ENCODE data around the gene MTMR3. TPM values are rescaled to one million over a fixed set of nuclear protein-coding genes. Genes with fewer than 3 reads are reported as not detected.

MTMR3 gene
- total and polyA plus RNA-seq, 2 experiments from 2014 or later = 12.6 to 22.2 TPM

DNA sequence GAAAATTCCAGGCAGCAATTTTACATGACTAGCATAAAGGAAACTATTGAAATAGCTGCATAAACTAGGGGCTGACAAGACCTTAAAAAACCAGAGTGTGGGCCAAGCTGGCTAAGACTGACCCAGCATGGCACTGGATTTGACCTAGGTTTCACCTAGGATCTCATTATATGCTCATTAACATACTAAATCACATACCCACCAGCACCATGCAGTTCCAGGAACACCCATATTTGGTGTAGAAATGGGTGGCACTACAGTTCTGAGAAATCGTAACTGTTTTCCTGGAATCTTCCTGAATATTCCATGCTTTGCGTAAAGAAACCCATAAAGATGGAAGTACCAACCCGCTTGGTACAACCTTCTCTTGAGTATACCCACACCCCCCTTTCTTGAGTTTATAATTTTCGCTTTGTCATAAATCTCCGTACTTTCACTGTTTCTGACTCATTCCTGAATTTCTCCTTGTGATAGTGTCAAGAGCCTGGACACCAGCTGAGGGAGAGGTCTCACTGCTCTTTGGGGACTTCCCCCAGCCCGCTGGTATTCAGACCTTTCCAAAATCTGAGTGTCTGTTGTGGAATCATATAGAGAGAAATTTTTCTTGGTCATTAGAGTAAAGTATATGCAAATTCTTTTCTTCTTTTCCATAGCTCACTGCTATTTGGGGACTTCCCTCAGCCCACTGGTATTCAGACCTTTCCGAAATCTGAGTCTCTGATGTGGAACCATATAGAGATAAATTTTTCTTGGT, 55.1 kb downstream of the MTMR3 start:
- in situ Hi-C loops (cut with MboI) = no loop called here
- Histone ChIP-seq H4K20me1 (ENCODE audit: insufficient read depth) (0 out of 2 replicates have a peak, but pooled peaks cover 6% of the 10 kb centered on the region), H3K27me3 (replicated peaks; ENCODE audit: insufficient read depth) (no peaks in the 10 kb centered on the region), H3K36me3 (ENCODE audit: low read depth) (no peaks in the 10 kb centered on the region), H3F3A (ENCODE audit: insufficient read depth) (no peaks in the 10 kb centered on the region), H3K79me2 (ENCODE audit: insufficient read depth) (peaks cover 100% of the 10 kb centered on the region), H3K9ac (no peak overlapping the region), H3K9me3 (ENCODE audit: low read depth) (no peaks in the 10 kb centered on the region), H3K4me2 (ENCODE audit: unreplicated experiment) (no peak overlapping the region), H3K27ac (no peak overlapping the region), H3K9me2 (ENCODE audit: insufficient read depth) (no peaks in the 10 kb centered on the region), H2AFZ (no peak overlapping the region), H3K4me3 (no peak overlapping the region), H3K4me1 (ENCODE audit: insufficient read depth) (no peaks in the 10 kb centered on the region)
- WGBS, 2 experiments (ENCODE audit: low coverage in 1 of 2, low lambda C conversion rate in 2 of 2, missing lambda C conversion rate in 2 of 2) = 85 to 88% methylated on average over 7 of the region's 7 CpGs
- no peak for TF ChIP-seq EZH2phosphoT487 (IDR thresholded peaks at IDR 0.05; ENCODE audit: insufficient read depth, low read depth)
- TF ChIP-seq EZH2 (IDR thresholded peaks at IDR 0.05; ENCODE audit: insufficient read depth, poor library complexity, severe bottlenecking) = no peak
- no peak for DNase-seq

GRCh38 chr22:29940526-29940925, 57.6 kb downstream of the MTMR3 start:
- 97 to 98% methylated on average over 2 of the region's 2 CpGs for WGBS, 2 experiments (ENCODE audit: low coverage in 1 of 2, low lambda C conversion rate in 2 of 2, missing lambda C conversion rate in 2 of 2)
- Histone ChIP-seq H3K9me2 (ENCODE audit: insufficient read depth) (no peaks in the 10 kb centered on the region), H4K20me1 (ENCODE audit: insufficient read depth) (0 out of 2 replicates have a peak, but pooled peaks cover 3% of the 10 kb centered on the region), H3K79me2 (ENCODE audit: insufficient read depth) (peaks cover 99% of the 10 kb centered on the region), H3K4me1 (ENCODE audit: insufficient read depth) (peaks cover 14% of the 10 kb centered on the region), H3K4me3 (no peak overlapping the region), H3K27ac (no peak overlapping the region), H2AFZ (no peak overlapping the region), H3K9me3 (ENCODE audit: low read depth) (no peaks in the 10 kb centered on the region), H3K27me3 (replicated peaks; ENCODE audit: insufficient read depth) (no peaks in the 10 kb centered on the region), H3K36me3 (ENCODE audit: low read depth) (no peaks in the 10 kb centered on the region), H3F3A (ENCODE audit: insufficient read depth) (no peaks in the 10 kb centered on the region), H3K9ac (no peak overlapping the region), H3K4me2 (ENCODE audit: unreplicated experiment) (no peak overlapping the region)
- DNase-seq = no peak
- in situ Hi-C loops (cut with MboI) = no loop called here
- TF ChIP-seq EZH2phosphoT487 (IDR thresholded peaks at IDR 0.05; ENCODE audit: insufficient read depth, low read depth) (no peak), EZH2 (IDR thresholded peaks at IDR 0.05; ENCODE audit: insufficient read depth, poor library complexity, severe bottlenecking) (no peak)

- TF ChIP-seq EZH2phosphoT487 (IDR thresholded peaks at IDR 0.05; ENCODE audit: insufficient read depth, low read depth) = no peak
- no peak for TF ChIP-seq EZH2 (IDR thresholded peaks at IDR 0.05; ENCODE audit: insufficient read depth, poor library complexity, severe bottlenecking)
- H3K4me3 ChIP-seq = peak overlapping the region; percentile 15; the same call in 1 of the 2 replicates
- peaks cover 35% of the 10 kb centered on the region for H3K4me1 ChIP-seq (ENCODE audit: insufficient read depth)
- in situ Hi-C loops (cut with MboI) = no loop called here
- WGBS, 2 experiments (ENCODE audit: low coverage in 1 of 2, low lambda C conversion rate in 2 of 2, missing lambda C conversion rate in 2 of 2) = 93 to 98% methylated on average over 2 of the region's 2 CpGs
- H4K20me1 ChIP-seq (ENCODE audit: insufficient read depth) = peaks cover 15% of the 10 kb centered on the region; the same call in 1 of the 2 replicates
- peak; percentile 10 for DNase-seq
- H3K27ac ChIP-seq = no peak overlapping the region
- H3K9ac ChIP-seq = no peak overlapping the region
- peaks cover 93% of the 10 kb centered on the region for H3K79me2 ChIP-seq (ENCODE audit: insufficient read depth)
- peak overlapping the region; percentile 63 for H3K4me2 ChIP-seq (ENCODE audit: unreplicated experiment)
- H3K27me3 ChIP-seq (replicated peaks; ENCODE audit: insufficient read depth) = no peaks in the 10 kb centered on the region
- H3K36me3 ChIP-seq (ENCODE audit: low read depth) = no peaks in the 10 kb centered on the region
- H3K9me2 ChIP-seq (ENCODE audit: insufficient read depth) = no peaks in the 10 kb centered on the region
- H3K9me3 ChIP-seq (ENCODE audit: low read depth) = no peaks in the 10 kb centered on the region
- no peak overlapping the region for H2AFZ ChIP-seq
- H3F3A ChIP-seq (ENCODE audit: insufficient read depth) = peaks cover 21% of the 10 kb centered on the region
Observed at GRCh38 chr22:29944339-29944738, 61.4 kb downstream of the MTMR3 start.

GRCh38 chr22:29945435-29945834, 62.5 kb downstream of the MTMR3 start:
- H3K9ac ChIP-seq = no peak overlapping the region
- peaks cover 35% of the 10 kb centered on the region for H3K4me1 ChIP-seq (ENCODE audit: insufficient read depth)
- H3K36me3 ChIP-seq (ENCODE audit: low read depth) = no peaks in the 10 kb centered on the region
- no peaks in the 10 kb centered on the region for H3K9me2 ChIP-seq (ENCODE audit: insufficient read depth)
- H4K20me1 ChIP-seq (ENCODE audit: insufficient read depth) = peaks cover 15% of the 10 kb centered on the region; the same call in 1 of the 2 replicates
- H3K27me3 ChIP-seq (replicated peaks; ENCODE audit: insufficient read depth) = no peaks in the 10 kb centered on the region
- H3K27ac ChIP-seq = no peak overlapping the region
- no peak overlapping the region for H3K4me2 ChIP-seq (ENCODE audit: unreplicated experiment)
- H3F3A ChIP-seq (ENCODE audit: insufficient read depth) = peaks cover 26% of the 10 kb centered on the region
- in situ Hi-C loops (cut with MboI) = no loop called here
- H3K4me3 ChIP-seq = no peak overlapping the region
- no peaks in the 10 kb centered on the region for H3K9me3 ChIP-seq (ENCODE audit: low read depth)
- WGBS, 2 experiments (ENCODE audit: low coverage in 1 of 2, low lambda C conversion rate in 2 of 2, missing lambda C conversion rate in 2 of 2) = 65 to 68% methylated on average over 3 of the region's 3 CpGs
- H2AFZ ChIP-seq = no peak overlapping the region
- no peak for DNase-seq
- H3K79me2 ChIP-seq (ENCODE audit: insufficient read depth) = peaks cover 93% of the 10 kb centered on the region
- TF ChIP-seq EZH2phosphoT487 (IDR thresholded peaks at IDR 0.05; ENCODE audit: insufficient read depth, low read depth) (no peak), EZH2 (IDR thresholded peaks at IDR 0.05; ENCODE audit: insufficient read depth, poor library complexity, severe bottlenecking) (no peak)

Data from GM23248 (cell line).